Neuronal stem cell (in vitro differentiated cells): Measurements from ENCODE around the gene HAX1.

Experiments used
- DNase-seq: peaks from one replicate; pipeline ENCODE4 v3.0.0-alpha.2; 2013; ENCODE audit warnings: low spot score
- H2AFZ ChIP-seq: one replicate; pipeline ENCODE4 v1.6.1; 2013; ENCODE audit warnings: mild to moderate bottlenecking, low read length, inconsistent platforms
- H2AK5ac ChIP-seq: 2 replicates; pipeline ENCODE4 v1.6.1; 2013; ENCODE audit warnings: low read depth, mild to moderate bottlenecking, inconsistent platforms, low read length, moderate library complexity, mixed read lengths
- H2BK120ac ChIP-seq: 2 replicates; pipeline ENCODE4 v1.6.1; 2013; ENCODE audit warnings: low read depth, mild to moderate bottlenecking, inconsistent platforms, low read length, moderate library complexity, mixed read lengths
- H2BK12ac ChIP-seq: one replicate; pipeline ENCODE4 v1.6.1; 2013; ENCODE audit warnings: low read length, inconsistent platforms
- H2BK15ac ChIP-seq: 2 replicates; pipeline ENCODE4 v1.6.1; 2013; ENCODE audit warnings: mild to moderate bottlenecking, low read length, inconsistent platforms, mixed read lengths
- H2BK5ac ChIP-seq: one replicate; pipeline ENCODE4 v1.6.1; 2013; ENCODE audit warnings: inconsistent platforms, mild to moderate bottlenecking, low read length, moderate library complexity
- H3K14ac ChIP-seq: one replicate; pipeline ENCODE4 v1.6.1; 2013; ENCODE audit warnings: low read length, inconsistent platforms
- H3K18ac ChIP-seq: 2 replicates; pipeline ENCODE4 v1.6.1; 2013; ENCODE audit warnings: low read length, inconsistent platforms
- H3K23ac ChIP-seq: 2 replicates; pipeline ENCODE4 v1.6.1; 2013; ENCODE audit warnings: low read depth, mild to moderate bottlenecking, mixed read lengths, low read length, inconsistent platforms; ENCODE audit not compliant: poor library complexity
- H3K27ac ChIP-seq: replicated peaks from 3 replicates; pipeline ENCODE4 v1.5.1; 2013; ENCODE audit warnings: low read length, inconsistent platforms
- H3K27me3 ChIP-seq, 3 experiments: 2 replicates each; pipeline ENCODE4 v1.6.1; 2013; ENCODE audit warnings: low read length in 3 of 3, mild to moderate bottlenecking in 2 of 3, inconsistent platforms in 1 of 3, low read depth in 1 of 3, mixed read lengths in 1 of 3, moderate library complexity in 1 of 3; ENCODE audit not compliant: control insufficient read depth in 3 of 3, insufficient read depth in 3 of 3
- H3K36me3 ChIP-seq, 2 donors: replicated peaks in 1 of 2; 2 replicates each; pipeline ENCODE4 v1.6.1; 2013; ENCODE audit warnings: low read length in 2 of 2; ENCODE audit not compliant: control insufficient read depth in 2 of 2, insufficient read depth in 2 of 2
- H3K4ac ChIP-seq: 2 replicates; pipeline ENCODE4 v1.6.1; 2013; ENCODE audit warnings: inconsistent platforms, mild to moderate bottlenecking, low read length, moderate library complexity
- H3K4me1 ChIP-seq, 2 donors: 1 replicate in 1 of 2; 2 replicates in 1 of 2; pipeline ENCODE4 v1.6.1; 2013; ENCODE audit warnings: low read length in 2 of 2, low read depth in 1 of 2; ENCODE audit not compliant: control insufficient read depth in 2 of 2, insufficient read depth in 1 of 2
- H3K4me2 ChIP-seq: one replicate; pipeline ENCODE4 v1.6.1; 2013; ENCODE audit warnings: mild to moderate bottlenecking, low read length, inconsistent platforms; ENCODE audit not compliant: insufficient read depth, poor library complexity, severe bottlenecking
- H3K4me3 ChIP-seq, 2 donors: 2 replicates each; pipeline ENCODE4 v1.5.1; 2013; ENCODE audit warnings: low read length in 2 of 2, mild to moderate bottlenecking in 2 of 2, inconsistent platforms in 1 of 2, moderate library complexity in 1 of 2
- H3K79me1 ChIP-seq: one replicate; pipeline ENCODE4 v1.6.1; 2013; ENCODE audit warnings: low read depth, mild to moderate bottlenecking, inconsistent platforms, low read length, moderate library complexity
- H3K9ac ChIP-seq: one replicate; pipeline ENCODE4 v1.6.1; 2013; ENCODE audit warnings: mild to moderate bottlenecking, low read depth, low read length, inconsistent platforms; ENCODE audit not compliant: poor library complexity
- H3K9me3 ChIP-seq, 2 donors: replicated peaks in 1 of 2; 2 replicates each; pipeline versions ENCODE3 to v1.6.1; 2013; ENCODE audit warnings: low read length in 2 of 2, mild to moderate bottlenecking in 2 of 2, inconsistent platforms in 1 of 2, low read depth in 1 of 2, mixed read lengths in 1 of 2, moderate library complexity in 1 of 2; ENCODE audit not compliant: control insufficient read depth in 2 of 2, insufficient read depth in 1 of 2
- H4K8ac ChIP-seq: one replicate; pipeline ENCODE4 v1.6.1; 2013; ENCODE audit warnings: low read depth, mild to moderate bottlenecking, inconsistent platforms, low read length, moderate library complexity
- H4K91ac ChIP-seq: one replicate; pipeline ENCODE4 v1.6.1; 2013; ENCODE audit warnings: low read length, low read depth, mild to moderate bottlenecking, inconsistent platforms; ENCODE audit not compliant: poor library complexity
- WGBS, 2 donors: extraction: QIAGEN DNeasy Blood & Tissue Kit; methylation state at CpG; one replicate each; pipeline ENCODE4 v1.1.7; 2013; ENCODE audit warnings: missing lambda C conversion rate in 2 of 2, mixed read lengths in 1 of 2; ENCODE audit not compliant: insufficient read length in 2 of 2, insufficient replicate concordance in 1 of 2; ENCODE audit errors: extremely low coverage in 2 of 2; 5-methylcytosine and 5-hydroxymethylcytosine counted together

Gene HAX1

DNA sequence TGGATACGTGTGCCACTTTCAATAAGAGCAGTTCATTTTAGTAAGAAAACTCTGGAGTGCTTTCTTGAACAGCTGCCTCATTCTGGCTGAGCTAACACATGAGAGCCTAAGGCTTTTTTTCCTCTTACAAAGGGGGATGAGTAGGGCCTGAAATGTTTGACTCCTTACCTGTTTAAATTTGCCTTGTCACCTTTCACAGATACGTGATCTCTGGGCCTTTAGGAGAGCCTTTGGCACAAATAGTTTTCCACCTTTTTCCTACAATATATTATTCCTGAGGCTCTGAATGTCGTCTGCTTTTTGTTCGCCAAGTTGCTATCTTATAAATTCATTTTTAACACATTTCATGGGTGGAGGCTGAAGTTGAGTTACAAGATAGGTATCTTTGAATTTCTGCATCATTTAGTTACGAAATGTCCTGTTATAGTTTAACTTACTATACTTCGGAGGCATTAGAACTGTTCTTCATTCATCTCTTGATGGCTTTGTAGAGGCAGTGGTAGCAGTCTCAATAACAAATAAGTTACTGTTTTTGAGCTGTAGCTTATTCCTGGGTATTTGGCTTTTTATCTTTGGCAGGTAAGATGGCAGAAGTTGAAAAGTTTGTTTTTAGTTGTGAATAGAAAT is 34.4 kb upstream of the HAX1 start:
- H3K4me1 ChIP-seq = no peaks in the 10 kb centered on the region
- H3K14ac ChIP-seq = no peak overlapping the region
- WGBS, 2 donors = no CpG with 5 or more reads among the region's 6 CpGs
- no peak overlapping the region for H4K8ac ChIP-seq
- no peak overlapping the region for H3K4me2 ChIP-seq
- H3K18ac ChIP-seq = no peak overlapping the region
- H3K9ac ChIP-seq = no peak overlapping the region
- H3K9me3 ChIP-seq = no peaks in the 10 kb centered on the region
- H2AK5ac ChIP-seq = no peak overlapping the region
- no peak overlapping the region for H2BK5ac ChIP-seq
- H3K23ac ChIP-seq = no peak overlapping the region
- no peak overlapping the region for H3K4ac ChIP-seq
- no peak for DNase-seq
- H2BK120ac ChIP-seq = no peak overlapping the region
- no peak overlapping the region for H2BK12ac ChIP-seq
- H3K4me3 ChIP-seq = no peak overlapping the region
- H2AFZ ChIP-seq = no peak overlapping the region
- H2BK15ac ChIP-seq = no peak overlapping the region
- H3K79me1 ChIP-seq = peaks cover 7% of the 10 kb centered on the region
- no peak overlapping the region for H3K27ac ChIP-seq
- H3K36me3 ChIP-seq = peaks cover 38 to 98% of the 10 kb centered on the region in 2 donors
- H3K27me3 ChIP-seq = no peaks in the 10 kb centered on the region
- H4K91ac ChIP-seq = no peak overlapping the region

DNA sequence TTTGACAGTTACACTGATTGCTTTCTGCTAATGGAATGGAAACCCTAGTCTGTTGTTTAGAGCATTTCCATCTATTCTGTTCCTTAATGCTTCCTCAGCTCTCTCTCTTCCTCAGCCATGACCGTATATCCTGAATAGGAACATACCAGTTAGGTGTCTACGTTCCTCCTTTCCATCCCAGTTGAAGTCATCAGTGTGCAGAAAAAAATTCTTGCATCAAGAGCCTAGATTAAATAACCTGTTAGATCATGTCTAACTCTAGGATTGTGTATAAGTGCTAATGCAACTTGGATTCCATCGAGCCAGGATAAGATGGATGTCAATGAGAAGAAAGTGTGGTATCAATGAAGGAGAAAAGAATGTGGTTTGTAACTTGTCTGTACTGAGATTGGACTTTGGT is 32.9 kb upstream of the HAX1 start:
- Histone ChIP-seq H4K8ac (no peak overlapping the region), H3K9me3 (no peaks in the 10 kb centered on the region), H2BK5ac (no peak overlapping the region), H3K27me3 (no peaks in the 10 kb centered on the region), H2BK12ac (no peak overlapping the region), H2AK5ac (no peak overlapping the region), H2BK120ac (no peak overlapping the region), H3K27ac (no peak overlapping the region), H3K23ac (no peak overlapping the region), H2AFZ (no peak overlapping the region), H3K4me3 (no peak overlapping the region), H3K14ac (no peak overlapping the region), H3K4me1 (no peaks in the 10 kb centered on the region), H3K36me3 (peaks cover 43 to 97% of the 10 kb centered on the region in 2 donors), H4K91ac (no peak overlapping the region), H3K18ac (no peak overlapping the region), H3K9ac (no peak overlapping the region), H3K4ac (no peak overlapping the region), H2BK15ac (no peak overlapping the region), H3K4me2 (no peak overlapping the region), H3K79me1 (peaks cover 7% of the 10 kb centered on the region)
- no peak for DNase-seq
- no CpG with 5 or more reads among the region's 3 CpGs for WGBS, 2 donors

- no peak overlapping the region for H3K4ac ChIP-seq
- no peaks in the 10 kb centered on the region for H3K4me1 ChIP-seq
- peaks cover 42 to 97% of the 10 kb centered on the region in 2 donors for H3K36me3 ChIP-seq
- H3K4me2 ChIP-seq = no peak overlapping the region
- no peak overlapping the region for H2AK5ac ChIP-seq
- no peak overlapping the region for H4K91ac ChIP-seq
- DNase-seq = no peak
- H3K9ac ChIP-seq = no peak overlapping the region
- H3K18ac ChIP-seq = no peak overlapping the region
- no peak overlapping the region for H3K27ac ChIP-seq
- no peak overlapping the region for H3K4me3 ChIP-seq
- no peaks in the 10 kb centered on the region for H3K9me3 ChIP-seq
- H3K27me3 ChIP-seq = no peaks in the 10 kb centered on the region
- H4K8ac ChIP-seq = no peak overlapping the region
- no peak overlapping the region for H2BK5ac ChIP-seq
- H3K14ac ChIP-seq = no peak overlapping the region
- WGBS, 2 donors = no CpG with 5 or more reads among the region's 3 CpGs
- H2AFZ ChIP-seq = no peak overlapping the region
- no peak overlapping the region for H2BK15ac ChIP-seq
- peaks cover 7% of the 10 kb centered on the region for H3K79me1 ChIP-seq
- no peak overlapping the region for H3K23ac ChIP-seq
- H2BK120ac ChIP-seq = no peak overlapping the region
- no peak overlapping the region for H2BK12ac ChIP-seq
Measured at GRCh38 chr1:154240294-154240833, 32.1 kb upstream of the HAX1 start.

GRCh38 chr1:154241703-154242351 is 30.6 kb upstream of the HAX1 start:
- H4K8ac ChIP-seq = no peak overlapping the region
- H3K23ac ChIP-seq = no peak overlapping the region
- no peak overlapping the region for H2AFZ ChIP-seq
- peaks cover 41 to 97% of the 10 kb centered on the region in 2 donors for H3K36me3 ChIP-seq
- no peak overlapping the region for H3K4me3 ChIP-seq
- H3K79me1 ChIP-seq = peaks cover 4% of the 10 kb centered on the region
- H3K18ac ChIP-seq = no peak overlapping the region
- no peak overlapping the region for H2BK5ac ChIP-seq
- no peak overlapping the region for H4K91ac ChIP-seq
- no peak overlapping the region for H3K4ac ChIP-seq
- H3K4me1 ChIP-seq = no peaks in the 10 kb centered on the region
- no peaks in the 10 kb centered on the region for H3K27me3 ChIP-seq
- no peak overlapping the region for H2BK15ac ChIP-seq
- no peak for DNase-seq
- WGBS, 2 donors = no CpG with 5 or more reads among the region's 3 CpGs
- no peak overlapping the region for H2BK12ac ChIP-seq
- no peak overlapping the region for H3K27ac ChIP-seq
- H3K9ac ChIP-seq = no peak overlapping the region
- no peak overlapping the region for H3K4me2 ChIP-seq
- no peak overlapping the region for H3K14ac ChIP-seq
- no peak overlapping the region for H2BK120ac ChIP-seq
- H3K9me3 ChIP-seq = no peaks in the 10 kb centered on the region
- no peak overlapping the region for H2AK5ac ChIP-seq
